SKM-1 treated with dmso at 0.1 percent for 144 hours (cell line): Measurements from ENCODE around the gene NPY2R.

Experiments used
- DNase-seq: peaks from one replicate; lab custom pipeline; 2025; ENCODE audit not compliant: unreplicated experiment; lab: John Stamatoyannopoulos, UW

NPY2R gene

GRCh38 chr4:155248002-155248896, 39.8 kb downstream of the NPY2R start:
- DNase-seq: no peak

GRCh38 chr4:155249016-155249566, 40.7 kb downstream of the NPY2R start:
- DNase-seq: no peak

GRCh38 chr4:155252327-155252726, 43.9 kb downstream of the NPY2R start:
- no peak for DNase-seq

- no peak for DNase-seq
Measured at GRCh38 chr4:155263480-155263879, 55.0 kb downstream of the NPY2R start.

- DNase-seq: no peak
Measured at GRCh38 chr4:155265113-155265512, 56.7 kb downstream of the NPY2R start.
